ENCODE measurements around the gene CPNE9. TPM values are rescaled to one million over a fixed set of nuclear protein-coding genes. Genes with fewer than 3 reads are reported as not detected.
A peak's percentile ranks its signal among the peaks of the same experiment; 100 is the strongest.

Gene CPNE9, protein sequence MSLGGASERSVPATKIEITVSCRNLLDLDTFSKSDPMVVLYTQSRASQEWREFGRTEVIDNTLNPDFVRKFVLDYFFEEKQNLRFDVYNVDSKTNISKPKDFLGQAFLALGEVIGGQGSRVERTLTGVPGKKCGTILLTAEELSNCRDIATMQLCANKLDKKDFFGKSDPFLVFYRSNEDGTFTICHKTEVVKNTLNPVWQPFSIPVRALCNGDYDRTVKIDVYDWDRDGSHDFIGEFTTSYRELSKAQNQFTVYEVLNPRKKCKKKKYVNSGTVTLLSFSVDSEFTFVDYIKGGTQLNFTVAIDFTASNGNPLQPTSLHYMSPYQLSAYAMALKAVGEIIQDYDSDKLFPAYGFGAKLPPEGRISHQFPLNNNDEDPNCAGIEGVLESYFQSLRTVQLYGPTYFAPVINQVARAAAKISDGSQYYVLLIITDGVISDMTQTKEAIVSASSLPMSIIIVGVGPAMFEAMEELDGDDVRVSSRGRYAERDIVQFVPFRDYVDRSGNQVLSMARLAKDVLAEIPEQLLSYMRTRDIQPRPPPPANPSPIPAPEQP
- total RNA-seq: not detected

DNA sequence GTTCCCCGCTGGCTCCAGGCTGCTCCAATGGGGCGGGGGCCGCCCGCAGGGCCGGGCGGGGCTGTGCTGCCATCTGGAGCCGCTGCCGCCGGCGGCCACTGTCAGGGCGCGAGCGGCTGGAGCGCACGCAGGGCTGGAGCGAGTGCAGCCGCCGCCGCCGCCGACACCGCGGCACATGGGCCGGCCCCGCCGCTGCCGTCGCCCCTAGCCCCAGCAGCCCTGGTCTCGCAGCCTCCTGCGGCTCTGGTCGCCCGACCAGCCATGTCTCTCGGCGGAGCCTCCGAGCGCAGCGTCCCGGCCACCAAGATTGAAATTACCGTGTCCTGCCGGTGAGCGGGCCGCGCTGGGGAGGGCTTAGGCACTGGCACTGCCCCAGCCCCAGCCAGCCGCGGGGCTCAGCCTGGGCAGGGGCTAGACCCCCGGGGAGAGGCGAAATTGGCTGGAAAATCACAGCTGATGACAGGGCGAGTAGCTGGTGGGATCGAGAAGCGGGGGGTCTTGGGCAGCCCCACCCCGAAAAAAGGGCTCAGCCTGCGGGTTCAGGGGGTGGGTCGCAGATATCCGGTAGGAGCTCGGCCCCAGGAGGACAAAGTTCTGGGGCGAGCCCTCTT, at the start of gene CPNE9:
Gene CPNE9 (plus strand): TSS at position 98 of the 611 bp plus-strand sequence. CDS start 164 bp downstream, at position 262.
- 4% methylated on average over 23 of the region's 56 CpGs; no CpG with 5 or more reads in 1 of the 2 donors for WGBS, 2 donors (ENCODE audit: low coverage in 1 of 2)
- TF ChIP-seq, protein P1, sequence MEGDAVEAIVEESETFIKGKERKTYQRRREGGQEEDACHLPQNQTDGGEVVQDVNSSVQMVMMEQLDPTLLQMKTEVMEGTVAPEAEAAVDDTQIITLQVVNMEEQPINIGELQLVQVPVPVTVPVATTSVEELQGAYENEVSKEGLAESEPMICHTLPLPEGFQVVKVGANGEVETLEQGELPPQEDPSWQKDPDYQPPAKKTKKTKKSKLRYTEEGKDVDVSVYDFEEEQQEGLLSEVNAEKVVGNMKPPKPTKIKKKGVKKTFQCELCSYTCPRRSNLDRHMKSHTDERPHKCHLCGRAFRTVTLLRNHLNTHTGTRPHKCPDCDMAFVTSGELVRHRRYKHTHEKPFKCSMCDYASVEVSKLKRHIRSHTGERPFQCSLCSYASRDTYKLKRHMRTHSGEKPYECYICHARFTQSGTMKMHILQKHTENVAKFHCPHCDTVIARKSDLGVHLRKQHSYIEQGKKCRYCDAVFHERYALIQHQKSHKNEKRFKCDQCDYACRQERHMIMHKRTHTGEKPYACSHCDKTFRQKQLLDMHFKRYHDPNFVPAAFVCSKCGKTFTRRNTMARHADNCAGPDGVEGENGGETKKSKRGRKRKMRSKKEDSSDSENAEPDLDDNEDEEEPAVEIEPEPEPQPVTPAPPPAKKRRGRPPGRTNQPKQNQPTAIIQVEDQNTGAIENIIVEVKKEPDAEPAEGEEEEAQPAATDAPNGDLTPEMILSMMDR (IDR thresholded peaks at IDR 0.05): no peak
- no peak for TF ChIP-seq EP300 (IDR thresholded peaks at IDR 0.05; ENCODE audit: low read depth)
- TF ChIP-seq POLR2AphosphoS5 (IDR thresholded peaks at IDR 0.05): no peak
- no peak for TF ChIP-seq POLR2A (IDR thresholded peaks at IDR 0.05)
- Histone ChIP-seq H3K9me3 (no peaks in the 10 kb centered on the region), H3K36me3 (peaks cover 0 to 6% (median 0%) of the 10 kb centered on the region in 4 donors), H3K27me3 (peaks cover 19% of the 10 kb centered on the region), H3K27ac (no peak within 1 kb of the TSS), H3K4me1 (peaks cover 11 to 19% (median 16%) of the 10 kb centered on the region in 4 donors), H3K4me3 (peak within 1 kb of the TSS in 3 of 4 donors; percentile 1 to 43 (median 30))
- in situ Hi-C loops (cut with MboI; ENCODE audit: low pct_ligation_motif_present in 1 of 4, low pct_unique_long_range_greater_than_20kb in 1 of 4, low sequenced_read_pairs in 3 of 4): no loop called here
- intact Hi-C loops (cut with DNase I; ENCODE audit: low total_unique reads): no loop called here
- DNase-seq: no peak

DNA sequence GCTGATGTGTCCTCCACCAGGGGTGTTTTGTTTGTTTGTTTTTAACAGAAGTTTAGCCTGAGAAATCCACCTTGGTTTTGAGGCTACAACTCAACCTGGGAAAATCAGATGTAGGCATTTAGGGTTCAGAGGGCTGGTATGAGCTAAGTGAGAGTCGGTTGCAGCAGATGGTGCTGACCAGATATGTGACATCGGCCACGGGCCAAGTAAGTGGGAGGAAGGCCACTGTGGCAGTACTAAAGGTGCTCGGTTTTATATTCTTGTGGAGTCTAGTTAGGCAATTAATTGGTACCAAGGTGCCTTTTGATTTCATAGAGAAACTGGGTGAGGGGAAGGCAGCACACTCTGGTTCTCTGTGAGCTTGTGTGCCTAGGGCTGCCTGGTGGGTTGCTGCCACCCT, 43.8 kb upstream of the CPNE9 start:
- no peak for DNase-seq
- in situ Hi-C loops (cut with MboI; ENCODE audit: low pct_ligation_motif_present in 1 of 4, low pct_unique_long_range_greater_than_20kb in 1 of 4, low sequenced_read_pairs in 3 of 4) (loop anchor here in 1 of 4 donors (25.0 kb wide), 1 partner anchor 298 kb away; the partner anchor contains the start of gene THUMPD3), intact Hi-C loops (cut with DNase I; ENCODE audit: low total_unique reads) (no loop called here)
- Histone ChIP-seq H3K9me3 (no peaks in the 10 kb centered on the region), H3K27me3 (no peaks in the 10 kb centered on the region), H3K4me3 (no peak overlapping the region), H3K36me3 (peaks cover 0 to 71% (median 22%) of the 10 kb centered on the region in 4 donors), H3K4me1 (no peaks in the 10 kb centered on the region), H3K27ac (no peak overlapping the region)
- WGBS, 2 donors (ENCODE audit: low coverage in 1 of 2): 96% methylated on average over 4 of the region's 4 CpGs; no CpG with 5 or more reads in 1 of the 2 donors
- no peak for TF ChIP-seq EP300 (IDR thresholded peaks at IDR 0.05; ENCODE audit: low read depth)
- TF ChIP-seq, protein P1 (IDR thresholded peaks at IDR 0.05): no peak
- no peak for TF ChIP-seq POLR2A (IDR thresholded peaks at IDR 0.05)
- no peak for TF ChIP-seq POLR2AphosphoS5 (IDR thresholded peaks at IDR 0.05)

DNA sequence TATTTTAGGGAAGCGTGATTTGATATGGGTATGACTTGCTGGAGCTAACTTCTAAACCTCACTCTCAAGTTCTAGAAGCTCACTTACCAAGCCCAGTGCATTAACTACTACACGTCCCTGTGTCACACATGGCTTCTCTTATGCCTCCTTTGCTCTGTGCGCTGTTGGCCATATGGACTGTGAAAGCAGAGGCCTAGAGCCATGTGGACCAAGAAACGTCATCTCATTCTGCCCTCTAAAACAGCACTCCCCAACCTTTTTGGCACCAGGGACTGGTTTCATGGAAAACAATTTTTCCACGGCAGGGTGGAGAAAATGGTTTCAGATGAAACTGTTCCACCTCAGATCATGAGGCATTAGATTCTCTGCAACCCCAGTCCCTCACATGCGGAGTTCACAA, 42.7 kb upstream of the CPNE9 start:
- Histone ChIP-seq H3K36me3 (peaks cover 0 to 72% (median 22%) of the 10 kb centered on the region in 4 donors), H3K4me1 (no peaks in the 10 kb centered on the region), H3K4me3 (no peak overlapping the region), H3K27me3 (no peaks in the 10 kb centered on the region), H3K9me3 (no peaks in the 10 kb centered on the region), H3K27ac (no peak overlapping the region)
- no peak for DNase-seq
- WGBS, 2 donors (ENCODE audit: low coverage in 1 of 2): 85% methylated on average over 6 of the region's 6 CpGs; no CpG with 5 or more reads in 1 of the 2 donors
- intact Hi-C loops (cut with DNase I; ENCODE audit: low total_unique reads): no loop called here
- in situ Hi-C loops (cut with MboI; ENCODE audit: low pct_ligation_motif_present in 1 of 4, low pct_unique_long_range_greater_than_20kb in 1 of 4, low sequenced_read_pairs in 3 of 4): loop anchor here in 1 of 4 donors (25.0 kb wide), 1 partner anchor 299 kb away; the partner anchor contains the start of gene THUMPD3
- no peak for TF ChIP-seq POLR2A (IDR thresholded peaks at IDR 0.05)
- TF ChIP-seq EP300 (IDR thresholded peaks at IDR 0.05; ENCODE audit: low read depth): no peak
- TF ChIP-seq, protein P1 (IDR thresholded peaks at IDR 0.05): no peak
- TF ChIP-seq POLR2AphosphoS5 (IDR thresholded peaks at IDR 0.05): no peak
